ENCODE data around the gene ARL8A. TPM values are rescaled to one million over a fixed set of nuclear protein-coding genes. Genes with fewer than 3 reads are reported as not detected.
"Not testable (repeated sequence)": the region's sequence is repeated elsewhere in the genome, so short reads cannot be mapped to it uniquely, and the experiment has no call there.

The ARL8A gene
- total RNA-seq, 1 donor from 2014 or later: 75.8 TPM

DNA sequence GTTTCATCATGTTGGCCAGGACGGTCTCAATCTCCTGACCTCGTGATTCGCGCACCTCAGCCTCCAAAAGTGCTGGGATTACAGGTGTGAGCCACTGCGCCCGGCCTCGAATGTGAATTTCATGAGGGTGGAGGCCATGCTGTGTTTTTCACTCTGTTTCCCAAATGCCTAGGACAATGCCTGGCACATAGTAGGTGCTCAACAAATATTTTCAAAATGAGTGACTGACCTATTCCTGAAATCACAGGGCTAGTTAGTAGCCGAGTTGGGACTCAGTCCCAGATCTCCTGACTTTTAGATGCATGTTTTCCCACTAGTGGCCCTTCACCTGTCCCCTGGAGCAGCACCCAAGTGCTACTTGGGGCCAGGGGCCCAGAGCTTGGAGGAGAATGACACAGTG is 28.2 kb downstream of the ARL8A start:
- Mint-ChIP-seq H3K27ac (ENCODE audit: unreplicated experiment) (no peak overlapping the region), H3K27me3 (ENCODE audit: unreplicated experiment) (peaks cover 2% of the 10 kb centered on the region), H3K9me3 (ENCODE audit: unreplicated experiment) (no peaks in the 10 kb centered on the region), H3K36me3 (ENCODE audit: unreplicated experiment) (no peaks in the 10 kb centered on the region), H3K4me3 (ENCODE audit: unreplicated experiment) (no peak overlapping the region), H3K4me1 (ENCODE audit: unreplicated experiment) (peaks cover 11% of the 10 kb centered on the region)
- DNase-seq (ENCODE audit: extremely low spot score, unreplicated experiment): no peak
- TF ChIP-seq, protein P1, sequence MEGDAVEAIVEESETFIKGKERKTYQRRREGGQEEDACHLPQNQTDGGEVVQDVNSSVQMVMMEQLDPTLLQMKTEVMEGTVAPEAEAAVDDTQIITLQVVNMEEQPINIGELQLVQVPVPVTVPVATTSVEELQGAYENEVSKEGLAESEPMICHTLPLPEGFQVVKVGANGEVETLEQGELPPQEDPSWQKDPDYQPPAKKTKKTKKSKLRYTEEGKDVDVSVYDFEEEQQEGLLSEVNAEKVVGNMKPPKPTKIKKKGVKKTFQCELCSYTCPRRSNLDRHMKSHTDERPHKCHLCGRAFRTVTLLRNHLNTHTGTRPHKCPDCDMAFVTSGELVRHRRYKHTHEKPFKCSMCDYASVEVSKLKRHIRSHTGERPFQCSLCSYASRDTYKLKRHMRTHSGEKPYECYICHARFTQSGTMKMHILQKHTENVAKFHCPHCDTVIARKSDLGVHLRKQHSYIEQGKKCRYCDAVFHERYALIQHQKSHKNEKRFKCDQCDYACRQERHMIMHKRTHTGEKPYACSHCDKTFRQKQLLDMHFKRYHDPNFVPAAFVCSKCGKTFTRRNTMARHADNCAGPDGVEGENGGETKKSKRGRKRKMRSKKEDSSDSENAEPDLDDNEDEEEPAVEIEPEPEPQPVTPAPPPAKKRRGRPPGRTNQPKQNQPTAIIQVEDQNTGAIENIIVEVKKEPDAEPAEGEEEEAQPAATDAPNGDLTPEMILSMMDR (IDR thresholded peaks at IDR 0.05): no peak

DNA sequence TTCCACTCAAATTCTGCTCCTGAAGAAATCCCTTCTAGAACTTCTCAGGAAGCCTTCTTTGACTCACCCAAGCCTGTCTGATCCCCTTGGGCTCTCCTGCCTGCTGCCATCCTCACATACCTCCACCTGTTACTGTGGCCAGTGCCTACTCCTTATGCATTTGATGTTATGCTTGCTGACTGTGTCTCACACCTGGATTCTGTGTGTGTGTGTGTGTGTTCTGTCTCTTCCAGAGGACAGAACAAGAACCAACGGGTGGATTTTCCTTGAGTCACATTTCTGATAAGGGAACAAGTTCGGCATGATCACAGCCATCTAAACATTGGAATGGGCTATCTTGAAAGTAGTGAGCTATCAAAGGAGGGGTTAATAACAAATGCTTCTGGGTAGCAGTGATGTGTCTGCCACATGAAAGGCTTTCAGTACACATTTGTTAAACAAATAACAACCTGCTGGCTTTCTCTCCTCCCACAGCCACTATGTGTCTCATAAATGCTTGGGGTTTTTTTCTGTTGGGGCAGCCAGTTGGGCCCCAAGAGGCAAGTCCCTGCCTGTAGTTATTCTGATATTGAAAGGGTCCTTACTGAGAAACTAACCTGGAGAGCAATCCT is 30.7 kb downstream of the ARL8A start:
- peak overlapping the region; percentile 15 for H3K27ac Mint-ChIP-seq (ENCODE audit: unreplicated experiment)
- H3K9me3 Mint-ChIP-seq (ENCODE audit: unreplicated experiment): no peaks in the 10 kb centered on the region
- no peak overlapping the region for H3K4me3 Mint-ChIP-seq (ENCODE audit: unreplicated experiment)
- H3K36me3 Mint-ChIP-seq (ENCODE audit: unreplicated experiment): no peaks in the 10 kb centered on the region
- no peaks in the 10 kb centered on the region for H3K27me3 Mint-ChIP-seq (ENCODE audit: unreplicated experiment)
- DNase-seq (ENCODE audit: extremely low spot score, unreplicated experiment): no peak
- TF ChIP-seq, protein P1 (IDR thresholded peaks at IDR 0.05): no peak
- peaks cover 11% of the 10 kb centered on the region for H3K4me1 Mint-ChIP-seq (ENCODE audit: unreplicated experiment)

DNA sequence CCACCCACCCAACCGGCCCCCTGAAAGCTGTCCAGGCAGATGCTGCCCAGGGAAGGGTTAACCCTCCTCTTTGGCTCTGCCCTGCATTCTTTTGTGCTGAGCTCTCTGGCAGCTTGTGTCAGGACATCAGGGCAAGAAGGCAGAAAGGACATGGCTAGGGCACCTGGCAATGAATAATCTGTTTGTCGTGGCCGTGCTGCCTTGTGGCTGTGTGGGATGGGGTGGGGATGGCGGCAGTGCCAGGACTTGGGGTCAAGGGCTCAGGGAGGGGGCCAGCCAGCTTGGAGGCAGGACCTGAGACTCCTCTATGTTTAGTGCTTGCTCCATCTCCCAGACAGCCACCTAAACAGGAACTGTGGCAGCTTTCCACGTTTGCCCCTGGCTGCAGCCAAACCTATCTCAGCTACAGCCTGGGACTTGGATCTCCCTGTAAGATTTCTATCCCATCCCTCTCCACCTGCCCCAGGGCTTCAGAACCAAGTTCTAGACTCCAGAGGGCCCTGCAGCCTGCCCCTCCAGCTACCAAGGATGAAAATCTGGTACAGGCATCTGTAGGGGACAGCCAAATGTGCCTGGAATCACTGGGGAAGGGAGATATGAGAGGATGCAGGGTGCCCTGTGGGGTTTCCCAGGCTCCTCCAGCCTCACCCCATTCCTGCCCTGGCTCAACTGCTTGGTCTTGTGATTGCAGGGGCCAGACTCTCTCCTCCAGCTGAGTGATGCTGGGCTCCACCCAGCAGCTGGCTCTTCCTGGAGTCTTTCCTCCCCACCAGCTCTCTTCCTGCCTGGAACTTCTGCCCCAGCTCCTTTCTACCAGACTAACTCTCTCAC is 31.5 kb downstream of the ARL8A start:
- no peaks in the 10 kb centered on the region for H3K27me3 Mint-ChIP-seq (ENCODE audit: unreplicated experiment)
- peak overlapping the region; percentile 15 for H3K27ac Mint-ChIP-seq (ENCODE audit: unreplicated experiment)
- no peaks in the 10 kb centered on the region for H3K36me3 Mint-ChIP-seq (ENCODE audit: unreplicated experiment)
- DNase-seq (ENCODE audit: extremely low spot score, unreplicated experiment): no peak
- no peak overlapping the region for H3K4me3 Mint-ChIP-seq (ENCODE audit: unreplicated experiment)
- TF ChIP-seq, protein P1 (IDR thresholded peaks at IDR 0.05): no peak
- no peaks in the 10 kb centered on the region for H3K9me3 Mint-ChIP-seq (ENCODE audit: unreplicated experiment)
- peaks cover 13% of the 10 kb centered on the region for H3K4me1 Mint-ChIP-seq (ENCODE audit: unreplicated experiment)

DNA sequence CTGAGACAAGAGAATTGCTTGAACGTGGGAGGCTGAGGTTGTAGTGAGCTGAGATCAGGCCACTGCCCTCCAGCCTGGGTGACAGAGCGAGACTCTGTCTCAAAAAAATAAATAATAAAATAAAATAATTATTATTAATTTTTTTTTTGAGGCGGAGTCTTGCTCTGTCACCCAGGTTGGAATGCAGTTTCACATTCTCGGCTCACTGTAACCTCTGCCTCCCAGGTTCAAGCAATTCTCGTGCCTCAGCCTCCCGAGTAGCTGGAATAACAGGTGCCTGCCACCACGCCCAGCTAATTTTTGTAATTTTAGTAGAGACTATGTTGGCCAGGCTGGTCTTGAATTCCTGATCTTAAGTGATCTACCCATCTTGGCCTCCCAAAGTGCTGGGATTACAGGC is 32.9 kb downstream of the ARL8A start:
- H3K27me3 Mint-ChIP-seq (ENCODE audit: unreplicated experiment); H3K4me3 Mint-ChIP-seq (ENCODE audit: unreplicated experiment); H3K36me3 Mint-ChIP-seq (ENCODE audit: unreplicated experiment); DNase-seq (ENCODE audit: extremely low spot score, unreplicated experiment); H3K9me3 Mint-ChIP-seq (ENCODE audit: unreplicated experiment); H3K27ac Mint-ChIP-seq (ENCODE audit: unreplicated experiment): not testable (repeated sequence)
- peaks cover 26% of the 10 kb centered on the region for H3K4me1 Mint-ChIP-seq (ENCODE audit: unreplicated experiment)

DNA sequence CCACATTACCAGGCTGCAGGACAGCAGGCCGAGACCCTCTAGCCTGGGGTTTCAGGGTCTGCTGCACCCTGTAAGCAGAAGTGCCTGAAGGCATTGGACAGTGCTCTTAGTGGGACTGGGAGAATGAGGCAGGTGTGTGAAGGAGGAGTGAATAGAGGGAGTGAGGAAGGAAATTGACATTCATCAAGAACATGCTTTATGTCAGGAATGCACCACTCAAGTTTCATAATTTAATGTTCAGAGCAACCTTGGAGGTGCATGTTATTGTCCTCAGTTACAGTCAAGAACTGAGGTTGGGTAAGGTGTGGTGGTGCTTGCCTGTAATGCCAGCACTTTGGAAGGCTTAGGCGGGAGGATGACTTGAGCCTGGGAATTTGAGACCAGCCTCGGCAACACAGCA is 33.6 kb downstream of the ARL8A start:
- DNase-seq (ENCODE audit: extremely low spot score, unreplicated experiment): no peak
- Mint-ChIP-seq H3K9me3 (ENCODE audit: unreplicated experiment) (no peaks in the 10 kb centered on the region), H3K4me3 (ENCODE audit: unreplicated experiment) (no peak overlapping the region), H3K4me1 (ENCODE audit: unreplicated experiment) (peaks cover 28% of the 10 kb centered on the region), H3K27me3 (ENCODE audit: unreplicated experiment) (no peaks in the 10 kb centered on the region), H3K27ac (ENCODE audit: unreplicated experiment) (no peak overlapping the region), H3K36me3 (ENCODE audit: unreplicated experiment) (no peaks in the 10 kb centered on the region)
- TF ChIP-seq, protein P1 (IDR thresholded peaks at IDR 0.05): no peak

All from osteocyte (in vitro differentiated cells).